HL-60 (cell line): ENCODE measurements around the gene POLE4.

ENCODE experiments used
- CTCF ChIP-seq: IDR thresholded peaks from one replicate; pipeline ENCODE4 v1.5.1; 2011; ENCODE audit warnings: low read length, control low read depth, inconsistent platforms; ENCODE audit not compliant: insufficient read depth
- TF ChIP-seq, protein P1 (sequence below): IDR thresholded peaks from 2 replicates; pipeline ENCODE4 v1.6.1; 2012; ENCODE audit warnings: low read depth; ENCODE audit not compliant: insufficient replicate concordance

DNA sequence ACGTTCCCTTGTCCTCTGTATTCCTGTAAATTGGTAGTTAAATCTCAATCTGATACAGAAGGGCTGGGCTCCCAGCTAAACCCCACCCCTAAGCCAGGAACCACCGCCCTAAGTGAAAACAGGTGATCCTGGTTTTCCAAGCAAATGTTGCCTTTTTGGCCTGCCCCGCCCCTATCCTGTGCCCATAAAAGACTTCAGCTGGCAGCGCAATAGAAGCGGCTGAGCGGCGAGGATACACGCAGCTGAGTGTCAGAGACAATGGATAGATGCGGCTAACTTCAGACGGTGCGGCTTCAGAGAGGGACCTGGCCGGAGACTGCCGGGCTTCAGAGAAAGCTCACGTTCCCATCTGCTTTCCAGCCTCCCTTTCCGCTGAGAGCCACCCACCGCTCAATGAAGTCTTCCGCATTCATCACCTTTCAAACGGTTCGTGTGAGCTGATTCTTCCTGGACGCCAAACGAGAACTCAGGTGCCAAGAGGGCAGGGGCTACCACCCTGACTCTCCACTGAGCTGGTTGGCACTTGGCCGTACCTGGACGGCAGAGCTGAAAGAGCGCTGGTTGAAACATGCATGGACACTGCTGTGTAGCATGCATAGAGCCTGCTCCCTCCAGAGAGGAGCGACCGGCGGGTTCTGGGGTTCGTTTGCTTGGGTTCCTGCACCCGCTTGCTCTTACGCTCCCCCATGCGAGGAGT lies 49.5 kb upstream of the POLE4 start:
- no peak for TF ChIP-seq CTCF
- TF ChIP-seq, protein P1, sequence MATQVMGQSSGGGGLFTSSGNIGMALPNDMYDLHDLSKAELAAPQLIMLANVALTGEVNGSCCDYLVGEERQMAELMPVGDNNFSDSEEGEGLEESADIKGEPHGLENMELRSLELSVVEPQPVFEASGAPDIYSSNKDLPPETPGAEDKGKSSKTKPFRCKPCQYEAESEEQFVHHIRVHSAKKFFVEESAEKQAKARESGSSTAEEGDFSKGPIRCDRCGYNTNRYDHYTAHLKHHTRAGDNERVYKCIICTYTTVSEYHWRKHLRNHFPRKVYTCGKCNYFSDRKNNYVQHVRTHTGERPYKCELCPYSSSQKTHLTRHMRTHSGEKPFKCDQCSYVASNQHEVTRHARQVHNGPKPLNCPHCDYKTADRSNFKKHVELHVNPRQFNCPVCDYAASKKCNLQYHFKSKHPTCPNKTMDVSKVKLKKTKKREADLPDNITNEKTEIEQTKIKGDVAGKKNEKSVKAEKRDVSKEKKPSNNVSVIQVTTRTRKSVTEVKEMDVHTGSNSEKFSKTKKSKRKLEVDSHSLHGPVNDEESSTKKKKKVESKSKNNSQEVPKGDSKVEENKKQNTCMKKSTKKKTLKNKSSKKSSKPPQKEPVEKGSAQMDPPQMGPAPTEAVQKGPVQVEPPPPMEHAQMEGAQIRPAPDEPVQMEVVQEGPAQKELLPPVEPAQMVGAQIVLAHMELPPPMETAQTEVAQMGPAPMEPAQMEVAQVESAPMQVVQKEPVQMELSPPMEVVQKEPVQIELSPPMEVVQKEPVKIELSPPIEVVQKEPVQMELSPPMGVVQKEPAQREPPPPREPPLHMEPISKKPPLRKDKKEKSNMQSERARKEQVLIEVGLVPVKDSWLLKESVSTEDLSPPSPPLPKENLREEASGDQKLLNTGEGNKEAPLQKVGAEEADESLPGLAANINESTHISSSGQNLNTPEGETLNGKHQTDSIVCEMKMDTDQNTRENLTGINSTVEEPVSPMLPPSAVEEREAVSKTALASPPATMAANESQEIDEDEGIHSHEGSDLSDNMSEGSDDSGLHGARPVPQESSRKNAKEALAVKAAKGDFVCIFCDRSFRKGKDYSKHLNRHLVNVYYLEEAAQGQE, result no peak
